SIG-M5 treated with dmso at 0.1 percent for 504 hours (cell line): ENCODE data around the gene ICAM1.

ENCODE experiments used
- DNase-seq: peaks from one replicate; lab custom pipeline; 2025; ENCODE audit not compliant: unreplicated experiment; lab: John Stamatoyannopoulos, UW

Gene ICAM1

DNA sequence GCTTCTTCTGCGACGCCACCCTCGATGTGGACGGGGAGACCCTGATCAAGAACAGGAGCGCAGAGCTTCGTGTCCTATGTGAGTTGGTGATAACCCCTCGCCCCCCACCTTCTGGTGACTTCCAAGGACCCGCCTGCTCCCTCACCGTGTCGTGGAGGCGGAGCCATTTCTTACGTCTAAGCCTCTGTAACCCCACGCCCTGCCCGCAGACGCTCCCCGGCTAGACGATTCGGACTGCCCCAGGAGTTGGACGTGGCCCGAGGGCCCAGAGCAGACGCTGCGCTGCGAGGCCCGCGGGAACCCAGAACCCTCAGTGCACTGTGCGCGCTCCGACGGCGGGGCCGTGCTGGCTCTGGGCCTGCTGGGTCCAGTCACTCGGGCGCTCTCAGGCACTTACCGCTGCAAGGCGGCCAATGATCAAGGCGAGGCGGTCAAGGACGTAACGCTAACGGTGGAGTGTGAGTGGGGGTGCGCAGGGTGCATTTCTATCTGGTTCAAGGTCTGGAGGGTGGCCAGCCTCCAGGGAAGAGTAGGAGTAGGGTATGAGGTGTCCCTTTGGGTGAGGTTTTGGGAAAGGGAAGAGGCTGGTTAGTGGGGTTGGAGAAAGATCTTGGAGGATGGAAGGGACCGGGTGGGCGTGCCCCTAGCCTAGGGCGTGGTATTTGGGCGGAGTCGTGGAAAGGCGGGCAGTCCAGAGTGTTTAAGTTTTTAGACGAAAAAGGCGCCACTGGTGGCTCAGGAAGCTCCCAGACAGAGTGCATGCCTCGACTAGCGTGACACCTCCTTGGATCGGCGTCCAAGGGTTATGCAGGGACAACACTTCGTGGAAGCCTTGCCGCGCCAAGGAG is 22.1 kb downstream of the ICAM1 start:
- no peak for DNase-seq

DNA sequence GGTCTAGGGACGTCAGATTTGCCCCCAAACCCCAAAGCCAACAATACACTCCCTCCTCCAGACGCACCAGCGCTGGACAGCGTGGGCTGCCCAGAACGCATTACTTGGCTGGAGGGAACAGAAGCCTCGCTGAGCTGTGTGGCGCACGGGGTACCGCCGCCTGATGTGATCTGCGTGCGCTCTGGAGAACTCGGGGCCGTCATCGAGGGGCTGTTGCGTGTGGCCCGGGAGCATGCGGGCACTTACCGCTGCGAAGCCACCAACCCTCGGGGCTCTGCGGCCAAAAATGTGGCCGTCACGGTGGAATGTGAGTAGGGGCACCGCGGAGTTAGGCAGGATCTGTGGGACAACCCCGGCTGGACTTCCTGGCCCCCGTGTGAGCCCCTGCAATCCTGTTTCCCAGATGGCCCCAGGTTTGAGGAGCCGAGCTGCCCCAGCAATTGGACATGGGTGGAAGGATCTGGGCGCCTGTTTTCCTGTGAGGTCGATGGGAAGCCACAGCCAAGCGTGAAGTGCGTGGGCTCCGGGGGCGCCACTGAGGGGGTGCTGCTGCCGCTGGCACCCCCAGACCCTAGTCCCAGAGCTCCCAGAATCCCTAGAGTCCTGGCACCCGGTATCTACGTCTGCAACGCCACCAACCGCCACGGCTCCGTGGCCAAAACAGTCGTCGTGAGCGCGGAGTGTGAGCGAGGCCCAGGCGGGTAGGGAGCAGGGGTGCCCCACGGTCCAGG is 22.9 kb downstream of the ICAM1 start:
- DNase-seq: no peak

GRCh38 chr19:10294368-10294697 is 23.4 kb downstream of the ICAM1 start:
- no peak for DNase-seq

GRCh38 chr19:10295305-10295846 is 24.5 kb downstream of the ICAM1 start:
- no peak for DNase-seq

DNA sequence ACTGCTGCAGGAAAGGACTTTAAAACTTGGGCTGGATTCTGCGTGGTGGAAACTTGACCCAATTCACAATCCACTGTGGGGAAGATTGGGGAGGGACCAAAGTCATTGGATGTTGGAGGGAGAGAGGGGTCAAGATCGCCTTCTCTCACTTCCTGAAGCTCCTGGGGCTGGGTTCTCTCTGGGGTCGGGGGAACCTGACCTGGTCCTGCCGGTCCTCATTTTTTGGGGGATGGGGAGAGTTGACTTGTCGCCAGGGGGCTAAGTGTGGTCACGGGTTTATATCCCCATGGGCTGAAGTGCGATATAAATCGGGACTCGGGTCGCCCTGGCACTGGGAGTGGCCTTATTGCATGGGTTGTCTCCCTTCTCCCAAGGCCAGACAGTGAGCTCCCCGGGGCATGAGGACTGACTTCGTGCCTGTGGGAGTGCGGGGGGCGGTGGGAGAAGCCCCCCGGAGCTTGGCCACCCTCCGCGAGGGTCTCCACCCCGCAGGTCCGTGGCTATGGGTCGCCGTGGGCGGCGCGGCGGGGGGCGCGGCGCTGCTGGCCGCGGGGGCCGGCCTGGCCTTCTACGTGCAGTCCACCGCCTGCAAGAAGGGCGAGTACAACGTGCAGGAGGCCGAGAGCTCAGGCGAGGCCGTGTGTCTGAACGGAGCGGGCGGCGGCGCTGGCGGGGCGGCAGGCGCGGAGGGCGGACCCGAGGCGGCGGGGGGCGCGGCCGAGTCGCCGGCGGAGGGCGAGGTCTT is 25.1 kb downstream of the ICAM1 start:
- no peak for DNase-seq

GRCh38 chr19:10299545-10300458 is 28.9 kb downstream of the ICAM1 start:
- DNase-seq: no peak

- DNase-seq: peak; percentile 46
These were observed 34.4 kb downstream of the ICAM1 start for GRCh38 chr19:10305139-10305806.

DNA sequence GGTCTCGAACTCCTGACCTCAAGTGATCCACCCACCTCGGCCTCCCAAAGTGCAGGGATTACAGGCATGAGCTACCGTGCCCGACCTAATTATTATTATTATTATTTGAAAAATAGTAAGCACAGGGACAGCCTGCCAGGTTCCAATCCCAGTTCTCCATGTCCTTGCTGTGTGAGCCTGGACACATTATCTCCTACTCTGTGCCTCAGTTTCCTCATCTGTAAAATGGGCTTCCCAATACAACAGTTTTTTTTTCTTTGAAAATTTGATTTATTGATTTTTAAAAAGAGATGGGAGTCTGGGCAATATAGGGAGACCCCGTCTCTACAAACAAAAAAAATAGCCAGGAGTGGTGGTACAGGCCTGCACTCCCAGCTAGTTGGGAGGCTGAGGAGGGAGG is 35.4 kb downstream of the ICAM1 start:
- DNase-seq: no peak

GRCh38 chr19:10309423-10309822 is 38.5 kb downstream of the ICAM1 start, which contains the start of gene ZGLP1:
Gene ZGLP1, minus strand, starts transcription at chr19:10309815.
- no peak for DNase-seq

DNA sequence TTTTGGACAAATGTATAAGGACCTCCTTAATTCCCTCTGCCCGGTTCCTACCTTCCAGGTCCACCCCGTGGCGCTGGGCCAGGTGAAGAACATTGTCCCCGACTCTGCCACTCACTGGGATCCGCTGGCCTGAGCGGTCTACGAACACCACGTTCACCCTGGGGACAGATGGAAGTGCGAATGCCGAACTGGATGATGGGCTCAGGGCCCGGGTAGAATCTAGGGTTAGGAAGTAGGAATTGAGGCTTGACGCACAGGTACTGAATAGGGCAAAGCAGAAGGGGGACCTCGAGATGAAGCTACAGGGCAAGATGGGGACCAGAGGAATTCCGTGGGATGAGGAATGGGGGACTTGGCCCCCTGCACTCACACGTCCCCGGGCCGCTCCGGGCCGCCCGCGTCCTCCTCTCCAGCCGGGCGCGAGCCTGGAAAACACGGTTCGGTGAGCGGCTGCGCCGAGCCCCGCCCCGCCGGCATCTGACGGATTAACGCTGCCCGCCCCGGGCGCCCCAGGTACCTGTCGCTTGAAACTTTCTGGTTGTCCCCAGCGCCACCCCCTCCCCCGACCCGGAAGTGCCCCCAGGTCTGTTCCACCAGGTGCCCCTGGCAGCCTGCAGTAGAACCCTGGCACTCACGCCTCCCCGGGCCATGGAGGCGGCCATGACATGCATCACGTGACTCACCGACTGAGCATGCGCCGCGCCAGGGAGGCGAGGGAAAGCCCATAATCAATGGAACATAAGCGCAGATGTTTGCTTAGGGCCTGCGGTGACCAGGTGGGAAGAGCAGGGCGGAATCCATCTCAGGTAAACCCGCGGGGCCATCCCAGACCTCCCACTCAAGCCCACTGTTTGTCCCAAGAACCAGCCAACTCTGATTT is 44.7 kb downstream of the ICAM1 start, which contains the start of gene FDX2:
Gene FDX2 (minus strand): TSS at position 681 of the 880 bp plus-strand sequence. CDS start 19 bp downstream, at position 662.
- peak; percentile 50 for DNase-seq

GRCh38 chr19:10316229-10317044 is 45.5 kb downstream of the ICAM1 start:
- no peak for DNase-seq

GRCh38 chr19:10317045-10317856 is 46.3 kb downstream of the ICAM1 start:
- no peak for DNase-seq

DNA sequence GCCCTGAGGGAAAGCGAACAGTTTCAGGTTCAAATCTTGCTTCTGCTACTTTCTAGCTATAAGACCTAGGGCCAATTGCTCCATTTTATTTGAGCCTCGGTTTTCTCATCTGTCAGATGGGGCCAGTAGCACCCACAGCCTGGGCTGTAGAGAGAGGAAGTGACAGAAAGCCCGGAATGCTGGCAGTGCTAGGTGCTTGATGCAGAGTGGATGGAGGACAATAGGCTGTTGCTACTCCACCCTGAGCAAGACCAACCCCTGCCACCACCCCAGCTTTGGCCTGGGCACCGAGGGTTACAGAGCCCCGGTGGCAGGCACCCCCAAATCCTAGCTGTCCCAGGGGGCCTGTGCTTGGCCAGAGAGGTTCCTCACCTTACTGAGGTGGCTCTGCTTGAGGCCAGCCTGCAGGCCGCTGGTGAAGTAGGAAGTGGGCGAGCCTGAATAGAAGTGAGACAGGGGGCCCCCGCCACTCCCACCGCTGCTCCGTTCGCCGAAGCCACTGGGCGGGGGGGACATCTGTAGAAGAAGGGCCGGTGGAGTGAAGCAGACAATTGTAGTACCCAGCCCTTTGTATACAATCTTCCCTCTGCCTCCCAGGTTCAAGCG is 47.0 kb downstream of the ICAM1 start:
- DNase-seq: no peak

GRCh38 chr19:10318807-10319682 is 48.1 kb downstream of the ICAM1 start:
- no peak for DNase-seq

GRCh38 chr19:10320602-10321416 is 49.9 kb downstream of the ICAM1 start:
- no peak for DNase-seq
